ENCODE results near the gene CMTM6. TPM values are rescaled to one million over a fixed set of nuclear protein-coding genes. Genes with fewer than 3 reads are reported as not detected.

The CMTM6 gene
- total and polyA plus RNA-seq, 9 of the 15 experiments (the other 6 are each of a cell fraction or from before 2014, with no cell fraction given) = 8.9 to 39.7 (median 19.5) TPM

DNA sequence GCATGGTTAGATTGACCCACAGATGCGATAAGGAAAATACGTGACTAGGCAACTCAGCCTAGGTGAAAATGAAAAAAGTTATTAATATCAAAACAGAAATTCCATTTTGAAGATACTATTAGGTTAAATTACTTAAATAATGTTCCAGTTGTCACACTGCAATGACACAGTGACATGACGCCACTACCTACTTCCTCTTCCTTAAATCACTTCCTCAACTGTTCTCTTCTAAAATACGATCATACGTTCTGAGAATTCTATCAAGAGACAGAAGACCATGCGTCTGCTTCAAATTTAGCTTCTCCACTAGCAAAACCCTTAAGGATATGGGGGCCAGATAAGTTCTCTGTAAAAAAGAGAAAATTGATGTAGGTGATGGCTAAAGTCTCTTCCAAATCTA is 18.2 kb downstream of the CMTM6 start (continued):
- TF ChIP-seq, protein P1, sequence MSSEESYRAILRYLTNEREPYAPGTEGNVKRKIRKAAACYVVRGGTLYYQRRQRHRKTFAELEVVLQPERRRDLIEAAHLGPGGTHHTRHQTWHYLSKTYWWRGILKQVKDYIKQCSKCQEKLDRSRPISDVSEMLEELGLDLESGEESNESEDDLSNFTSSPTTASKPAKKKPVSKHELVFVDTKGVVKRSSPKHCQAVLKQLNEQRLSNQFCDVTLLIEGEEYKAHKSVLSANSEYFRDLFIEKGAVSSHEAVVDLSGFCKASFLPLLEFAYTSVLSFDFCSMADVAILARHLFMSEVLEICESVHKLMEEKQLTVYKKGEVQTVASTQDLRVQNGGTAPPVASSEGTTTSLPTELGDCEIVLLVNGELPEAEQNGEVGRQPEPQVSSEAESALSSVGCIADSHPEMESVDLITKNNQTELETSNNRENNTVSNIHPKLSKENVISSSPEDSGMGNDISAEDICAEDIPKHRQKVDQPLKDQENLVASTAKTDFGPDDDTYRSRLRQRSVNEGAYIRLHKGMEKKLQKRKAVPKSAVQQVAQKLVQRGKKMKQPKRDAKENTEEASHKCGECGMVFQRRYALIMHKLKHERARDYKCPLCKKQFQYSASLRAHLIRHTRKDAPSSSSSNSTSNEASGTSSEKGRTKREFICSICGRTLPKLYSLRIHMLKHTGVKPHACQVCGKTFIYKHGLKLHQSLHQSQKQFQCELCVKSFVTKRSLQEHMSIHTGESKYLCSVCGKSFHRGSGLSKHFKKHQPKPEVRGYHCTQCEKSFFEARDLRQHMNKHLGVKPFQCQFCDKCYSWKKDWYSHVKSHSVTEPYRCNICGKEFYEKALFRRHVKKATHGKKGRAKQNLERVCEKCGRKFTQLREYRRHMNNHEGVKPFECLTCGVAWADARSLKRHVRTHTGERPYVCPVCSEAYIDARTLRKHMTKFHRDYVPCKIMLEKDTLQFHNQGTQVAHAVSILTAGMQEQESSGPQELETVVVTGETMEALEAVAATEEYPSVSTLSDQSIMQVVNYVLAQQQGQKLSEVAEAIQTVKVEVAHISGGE (CRISPR knock-in tag; IDR thresholded peaks at IDR 0.05) = no peak
- TF ChIP-seq MEIS2 (IDR thresholded peaks at IDR 0.05; ENCODE audit: partially characterized antibody) (peak; percentile 18), CREBBP (IDR thresholded peaks at IDR 0.05; ENCODE audit: low read depth, low read length) (no peak), ETV6 (IDR thresholded peaks at IDR 0.05; ENCODE audit: borderline replicate concordance in 1 of 2, low read depth in 2 of 2, low read length in 1 of 2) (peak in 1 of 2 experiments; percentile 65; a peak in 1 of 4 replicates), ETV6 (CRISPR knock-in tag; IDR thresholded peaks at IDR 0.05; ENCODE audit: borderline replicate concordance) (no peak), ZNF77 (CRISPR knock-in tag; IDR thresholded peaks at IDR 0.05) (no peak), KAT7 (CRISPR knock-in tag; IDR thresholded peaks at IDR 0.05; ENCODE audit: borderline replicate concordance) (no peak), CREB1 (IDR thresholded peaks at IDR 0.05) (no peak), CREB1 (CRISPR knock-in tag; IDR thresholded peaks at IDR 0.05) (no peak), SPI1 (IDR thresholded peaks at IDR 0.05; ENCODE audit: borderline replicate concordance, low read depth, low read length) (peak; percentile 78; the same call in 1 of the 2 replicates), WHSC1 (IDR thresholded peaks at IDR 0.05; ENCODE audit: low read length) (no peak), POLR2AphosphoS2 (IDR thresholded peaks at IDR 0.05; ENCODE audit: low read length) (no peak), MTF1 (CRISPR knock-in tag; IDR thresholded peaks at IDR 0.05; ENCODE audit: borderline replicate concordance) (no peak), NONO (IDR thresholded peaks at IDR 0.05; ENCODE audit: low read depth in 2 of 2, low read length in 1 of 2) (no peak)
- TF ChIP-seq, protein P2, sequence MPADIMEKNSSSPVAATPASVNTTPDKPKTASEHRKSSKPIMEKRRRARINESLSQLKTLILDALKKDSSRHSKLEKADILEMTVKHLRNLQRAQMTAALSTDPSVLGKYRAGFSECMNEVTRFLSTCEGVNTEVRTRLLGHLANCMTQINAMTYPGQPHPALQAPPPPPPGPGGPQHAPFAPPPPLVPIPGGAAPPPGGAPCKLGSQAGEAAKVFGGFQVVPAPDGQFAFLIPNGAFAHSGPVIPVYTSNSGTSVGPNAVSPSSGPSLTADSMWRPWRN (IDR thresholded peaks at IDR 0.05; ENCODE audit: low read depth) = no peak
- TF ChIP-seq, protein P3, sequence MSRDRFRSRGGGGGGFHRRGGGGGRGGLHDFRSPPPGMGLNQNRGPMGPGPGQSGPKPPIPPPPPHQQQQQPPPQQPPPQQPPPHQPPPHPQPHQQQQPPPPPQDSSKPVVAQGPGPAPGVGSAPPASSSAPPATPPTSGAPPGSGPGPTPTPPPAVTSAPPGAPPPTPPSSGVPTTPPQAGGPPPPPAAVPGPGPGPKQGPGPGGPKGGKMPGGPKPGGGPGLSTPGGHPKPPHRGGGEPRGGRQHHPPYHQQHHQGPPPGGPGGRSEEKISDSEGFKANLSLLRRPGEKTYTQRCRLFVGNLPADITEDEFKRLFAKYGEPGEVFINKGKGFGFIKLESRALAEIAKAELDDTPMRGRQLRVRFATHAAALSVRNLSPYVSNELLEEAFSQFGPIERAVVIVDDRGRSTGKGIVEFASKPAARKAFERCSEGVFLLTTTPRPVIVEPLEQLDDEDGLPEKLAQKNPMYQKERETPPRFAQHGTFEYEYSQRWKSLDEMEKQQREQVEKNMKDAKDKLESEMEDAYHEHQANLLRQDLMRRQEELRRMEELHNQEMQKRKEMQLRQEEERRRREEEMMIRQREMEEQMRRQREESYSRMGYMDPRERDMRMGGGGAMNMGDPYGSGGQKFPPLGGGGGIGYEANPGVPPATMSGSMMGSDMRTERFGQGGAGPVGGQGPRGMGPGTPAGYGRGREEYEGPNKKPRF (IDR thresholded peaks at IDR 0.05; ENCODE audit: low read depth, low read length) = no peak
- TF ChIP-seq, protein P4, sequence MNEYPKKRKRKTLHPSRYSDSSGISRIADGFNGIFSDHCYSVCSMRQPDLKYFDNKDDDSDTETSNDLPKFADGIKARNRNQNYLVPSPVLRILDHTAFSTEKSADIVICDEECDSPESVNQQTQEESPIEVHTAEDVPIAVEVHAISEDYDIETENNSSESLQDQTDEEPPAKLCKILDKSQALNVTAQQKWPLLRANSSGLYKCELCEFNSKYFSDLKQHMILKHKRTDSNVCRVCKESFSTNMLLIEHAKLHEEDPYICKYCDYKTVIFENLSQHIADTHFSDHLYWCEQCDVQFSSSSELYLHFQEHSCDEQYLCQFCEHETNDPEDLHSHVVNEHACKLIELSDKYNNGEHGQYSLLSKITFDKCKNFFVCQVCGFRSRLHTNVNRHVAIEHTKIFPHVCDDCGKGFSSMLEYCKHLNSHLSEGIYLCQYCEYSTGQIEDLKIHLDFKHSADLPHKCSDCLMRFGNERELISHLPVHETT (CRISPR knock-in tag; conservative IDR thresholded peaks at IDR 0.05 in 1 of 2, IDR thresholded peaks at IDR 0.05 in 1 of 2) = no peak

Data from K562 (cell line).